Common myeloid progenitor, CD34-positive (primary cell): Measurements from ENCODE around the gene FBXW5.
A peak's percentile ranks its signal among the peaks of the same experiment; 100 is the strongest.

Experiments
- CTCF ChIA-PET: fragments of 350-600 bp; sonication (Branson Sonifier 250); formaldehyde crosslinking; loops from one replicate; lab custom pipeline; 2021; ENCODE audit warnings: antibody characterized with exemption; lab: Charles Lee
- POLR2A ChIA-PET: fragments of 350-600 bp; sonication (Branson Sonifier 250); formaldehyde crosslinking; loops from one replicate; lab custom pipeline; 2021; ENCODE audit warnings: antibody characterized with exemption; lab: Charles Lee
- DNase-seq, 3 donors: peaks; one replicate each; pipeline versions ENCODE4 v3.0.0 to v3.0.0-alpha.2; 2013
- H3K27ac ChIP-seq, 2 experiments: 1 replicate in 1 of 2; 2 replicates in 1 of 2; pipeline ENCODE4 v1.7.0; 2013; ENCODE audit warnings: inconsistent platforms in 2 of 2, low read length in 2 of 2, mild to moderate bottlenecking in 2 of 2, low read depth in 1 of 2, moderate library complexity in 1 of 2; ENCODE audit not compliant: severe bottlenecking in 2 of 2, insufficient read depth in 1 of 2, poor library complexity in 1 of 2
- H3K27me3 ChIP-seq, 5 experiments: replicated peaks in 2 of 5; 1 replicate in 3 of 5; 2 replicates in 2 of 5; pipeline versions ENCODE4 v1.6.1 to v1.7.0; 2013; ENCODE audit warnings: low read length in 4 of 5, mild to moderate bottlenecking in 2 of 5, moderate library complexity in 2 of 5, inconsistent platforms in 1 of 5; ENCODE audit not compliant: insufficient read depth in 5 of 5, control insufficient read depth in 4 of 5
- H3K36me3 ChIP-seq, 4 experiments: 1 replicate in 2 of 4; 2 replicates in 2 of 4; pipeline versions ENCODE4 v1.6.1 to v1.7.0; 2013; ENCODE audit warnings: low read length in 3 of 4, control low read depth in 1 of 4, mild to moderate bottlenecking in 1 of 4; ENCODE audit not compliant: control insufficient read depth in 4 of 4, insufficient read depth in 4 of 4
- H3K4me1 ChIP-seq, 4 experiments: 1 replicate in 3 of 4; 2 replicates in 1 of 4; pipeline versions ENCODE4 v1.6.1 to v1.7.1; 2013; ENCODE audit warnings: low read length in 3 of 4, mild to moderate bottlenecking in 3 of 4, control low read depth in 1 of 4, inconsistent platforms in 1 of 4, moderate library complexity in 1 of 4; ENCODE audit not compliant: control insufficient read depth in 4 of 4, insufficient read depth in 4 of 4; ENCODE audit errors: control extremely low read depth in 1 of 4
- H3K4me3 ChIP-seq, 7 experiments: 1 replicate in 4 of 7; 2 replicates in 3 of 7; pipeline versions ENCODE4 v1.5.1 to v1.7.0; 2013; ENCODE audit warnings: mild to moderate bottlenecking in 7 of 7, low read length in 6 of 7, moderate library complexity in 6 of 7, inconsistent platforms in 2 of 7, low read depth in 2 of 7, control low read depth in 1 of 7; ENCODE audit not compliant: insufficient read depth in 4 of 7, control insufficient read depth in 1 of 7; ENCODE audit errors: extremely low read depth in 1 of 7
- H3K9me3 ChIP-seq, 5 experiments: 1 replicate in 4 of 5; 2 replicates in 1 of 5; pipeline versions ENCODE4 v1.6.1 to v1.7.1; 2013; ENCODE audit warnings: low read length in 4 of 5, mild to moderate bottlenecking in 2 of 5, inconsistent platforms in 1 of 5, low read depth in 1 of 5, moderate library complexity in 1 of 5; ENCODE audit not compliant: control insufficient read depth in 4 of 5, insufficient read depth in 2 of 5; ENCODE audit errors: control extremely low read depth in 1 of 5
- WGBS: methylation state at CpG from one replicate; pipeline ENCODE4 v1.1.5; 2013; ENCODE audit not compliant: insufficient coverage; 5-methylcytosine and 5-hydroxymethylcytosine counted together

The FBXW5 gene

DNA sequence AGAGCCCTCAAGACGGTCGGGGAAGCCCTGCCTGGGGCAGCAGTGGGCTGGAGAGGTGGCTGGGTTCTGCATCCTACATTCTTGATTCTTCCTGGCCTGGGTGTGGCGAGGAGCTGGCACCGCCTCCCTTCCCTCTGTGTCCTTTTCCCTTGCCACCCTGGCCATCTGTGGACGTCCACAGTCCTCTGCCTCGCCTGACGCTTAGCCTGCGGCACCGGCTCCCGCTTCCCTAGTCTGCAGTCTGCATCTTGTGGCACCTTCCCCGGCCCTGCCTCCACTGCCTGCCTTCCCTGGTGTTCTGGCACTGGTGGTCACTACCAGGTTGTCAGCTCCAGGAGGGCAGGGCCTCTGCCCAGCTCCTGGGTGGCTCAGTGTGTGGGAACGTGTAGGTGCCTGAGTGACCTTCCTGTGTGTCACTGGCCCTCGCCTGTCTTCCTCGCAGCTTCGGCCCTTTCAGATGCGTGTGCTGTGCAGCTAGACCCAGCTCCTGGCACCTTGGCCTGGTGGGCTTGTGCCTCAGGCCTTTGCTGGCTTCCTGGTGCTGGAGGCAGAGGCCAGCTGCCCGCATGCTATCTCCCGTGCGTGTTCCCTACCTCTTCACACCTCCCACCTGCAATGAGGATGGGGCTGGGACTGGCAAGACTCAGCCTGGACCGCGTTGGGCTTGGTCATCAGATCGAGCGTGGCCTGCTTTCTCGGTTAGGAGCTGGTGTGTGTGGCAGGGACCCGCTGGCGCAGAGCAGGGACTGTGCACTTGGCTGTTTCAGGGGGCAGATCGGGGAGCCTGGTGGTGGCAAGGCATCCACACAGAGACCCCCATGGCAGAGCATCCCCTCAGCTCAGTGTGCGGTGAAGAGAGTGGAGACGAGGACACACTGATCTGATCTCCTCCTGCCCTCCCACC lies 37.3 kb downstream of the FBXW5 start:
- ChIA-PET POLR2A (no interaction called here), CTCF (interaction anchor here (1.0 to 1.2 kb wide), 3 partner anchors 20 to 47 kb away, joined by 3 to 4 read pairs (median 3); partner anchors contain the start of gene TRAF2)
- H3K27me3 ChIP-seq: no peaks in the 10 kb centered on the region
- H3K4me1 ChIP-seq: peaks cover 0 to 9% (median 4%) of the 10 kb centered on the region in 4 experiments
- peaks cover 7 to 67% (median 52%) of the 10 kb centered on the region in 4 experiments for H3K36me3 ChIP-seq
- no peak for DNase-seq
- H3K9me3 ChIP-seq: no peaks in the 10 kb centered on the region
- 97% methylated on average over 26 of the region's 29 CpGs for WGBS
- H3K27ac ChIP-seq: no peak overlapping the region
- no peak overlapping the region for H3K4me3 ChIP-seq

GRCh38 chr9:136906266-136906665 lies 38.3 kb downstream of the FBXW5 start:
- no peak overlapping the region for H3K27ac ChIP-seq
- H3K4me1 ChIP-seq: peaks cover 0 to 19% (median 8%) of the 10 kb centered on the region in 4 experiments
- no CpG with 5 or more reads among the region's 4 CpGs for WGBS
- H3K27me3 ChIP-seq: no peaks in the 10 kb centered on the region
- no peak overlapping the region for H3K4me3 ChIP-seq
- no peaks in the 10 kb centered on the region for H3K9me3 ChIP-seq
- ChIA-PET POLR2A (no interaction called here), CTCF (no interaction called here)
- peaks cover 7 to 73% (median 56%) of the 10 kb centered on the region in 4 experiments for H3K36me3 ChIP-seq
- no peak for DNase-seq

DNA sequence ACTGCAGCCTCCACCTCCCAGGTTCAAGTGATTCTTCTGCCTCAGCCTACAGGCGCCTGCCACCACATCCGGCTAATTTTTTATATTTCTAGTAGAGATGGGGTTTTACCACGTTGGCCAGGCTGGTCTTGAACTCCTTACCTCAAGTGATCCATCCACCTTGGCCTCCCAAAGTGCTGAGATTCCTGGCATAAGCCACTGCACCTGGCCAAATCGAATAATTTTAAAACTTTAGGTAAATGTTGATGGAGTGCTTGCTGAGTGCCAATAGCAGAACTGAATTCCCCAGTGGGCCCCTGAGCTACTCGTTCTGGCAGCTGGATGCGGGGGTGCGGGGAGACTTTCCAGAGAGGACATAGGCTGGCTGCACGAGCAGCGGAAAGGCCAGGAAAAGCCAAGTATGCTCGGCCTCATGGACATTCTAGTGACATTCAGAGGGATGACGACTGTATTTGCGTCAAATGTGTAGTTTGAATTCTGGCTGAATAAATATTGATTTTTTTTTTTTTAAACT lies 41.4 kb downstream of the FBXW5 start:
- Histone ChIP-seq H3K9me3 (no peaks in the 10 kb centered on the region), H3K27me3 (no peaks in the 10 kb centered on the region), H3K4me3 (no peak overlapping the region), H3K36me3 (peaks cover 3 to 76% (median 59%) of the 10 kb centered on the region in 4 experiments), H3K27ac (peak overlapping the region in 1 of 2 experiments; percentile 58), H3K4me1 (peaks cover 0 to 19% (median 8%) of the 10 kb centered on the region in 4 experiments)
- POLR2A ChIA-PET: interaction anchor here (0.6 to 1.1 kb wide), 2 partner anchors 16 to 26 kb away, joined by 3 to 4 read pairs; no protein-coding TSS in a partner anchor
- 93% methylated on average over 11 of the region's 12 CpGs for WGBS
- CTCF ChIA-PET: interaction anchor here (0.7 to 2.0 kb wide), 2 partner anchors 60 to 116 kb away, joined by 3 to 7 read pairs; partner anchors contain the start of gene AJM1
- DNase-seq: no peak

- ChIA-PET POLR2A (interaction anchor here (0.6 to 1.1 kb wide), 2 partner anchors 15 to 27 kb away, joined by 3 to 4 read pairs; no protein-coding TSS in a partner anchor), CTCF (interaction anchor here (0.9 to 2.0 kb wide), 4 partner anchors 11 to 60 kb away, joined by 4 to 7 read pairs (median 4); partner anchors contain the start of genes AJM1 and MAMDC4)
- 41% methylated on average over 15 of the region's 15 CpGs for WGBS
- H3K27me3 ChIP-seq: no peaks in the 10 kb centered on the region
- H3K27ac ChIP-seq: peak overlapping the region; percentile 6 to 73
- no peaks in the 10 kb centered on the region for H3K9me3 ChIP-seq
- H3K4me1 ChIP-seq: peaks cover 0 to 19% (median 8%) of the 10 kb centered on the region in 4 experiments
- no peak overlapping the region for H3K4me3 ChIP-seq
- H3K36me3 ChIP-seq: peaks cover 2 to 70% (median 54%) of the 10 kb centered on the region in 4 experiments
- DNase-seq: peak; percentile 57 to 92 (median 87)
These were observed 42.2 kb downstream of the FBXW5 start for GRCh38 chr9:136902259-136902821.

DNA sequence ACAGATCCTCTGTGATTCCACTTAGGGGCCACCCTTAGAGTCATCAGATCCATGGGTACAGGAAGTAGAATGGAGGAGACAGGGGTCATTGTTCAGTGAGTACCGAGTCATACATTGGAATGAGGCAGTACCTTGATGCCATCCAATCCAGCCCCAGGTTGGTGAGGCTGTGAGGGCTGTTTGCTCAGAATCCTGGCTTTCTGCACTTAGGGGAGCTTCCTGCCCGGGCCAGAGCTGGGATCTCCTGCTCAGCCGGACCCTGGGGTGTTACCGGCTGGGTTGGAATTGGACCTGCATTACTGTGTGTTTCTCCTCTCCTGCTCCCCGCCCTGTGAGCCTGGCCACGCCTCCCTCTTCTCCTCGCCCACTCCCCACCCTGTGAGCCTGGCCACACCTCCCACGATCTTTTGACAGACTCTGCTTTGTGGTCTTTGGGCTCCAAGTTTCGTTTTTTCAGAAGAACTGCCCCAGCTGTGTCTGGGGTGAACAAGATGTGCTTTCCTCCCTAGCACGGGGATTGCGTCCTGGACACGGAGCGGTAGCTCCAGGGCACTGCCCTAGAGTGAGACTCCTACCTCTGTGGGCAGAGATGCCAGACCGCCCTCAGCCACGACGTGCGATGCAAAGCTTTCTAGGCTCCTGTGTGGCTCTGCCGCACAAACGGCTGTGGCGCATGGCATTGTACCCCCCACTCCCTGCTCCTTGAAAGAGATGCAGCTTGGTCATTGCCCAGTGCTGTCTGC lies 42.9 kb downstream of the FBXW5 start:
- peak in 2 of 3 donors; percentile 63 to 73 for DNase-seq
- Histone ChIP-seq H3K4me1 (peaks cover 0 to 19% (median 8%) of the 10 kb centered on the region in 4 experiments), H3K27me3 (no peaks in the 10 kb centered on the region), H3K4me3 (no peak overlapping the region), H3K36me3 (peaks cover 2 to 64% (median 48%) of the 10 kb centered on the region in 4 experiments), H3K9me3 (no peaks in the 10 kb centered on the region), H3K27ac (peak overlapping the region; percentile 6 to 73)
- ChIA-PET POLR2A (interaction anchor here (1.1 kb wide), 1 partner anchor 14 kb away, joined by 4 read pairs; no protein-coding TSS in a partner anchor), CTCF (interaction anchor here (0.9 to 2.0 kb wide), 5 partner anchors 10 to 59 kb away, joined by 4 to 7 read pairs (median 4); partner anchors contain the start of genes AJM1 and MAMDC4)
- 67% methylated on average over 20 of the region's 20 CpGs for WGBS

- ChIA-PET POLR2A (no interaction called here), CTCF (interaction anchor here (1.2 to 2.0 kb wide), 3 partner anchors 16 to 58 kb away, joined by 4 to 7 read pairs (median 4); partner anchors contain the start of genes AJM1 and MAMDC4)
- WGBS: 96% methylated on average over 13 of the region's 13 CpGs
- Histone ChIP-seq H3K9me3 (no peaks in the 10 kb centered on the region), H3K4me3 (no peak overlapping the region), H3K27me3 (no peaks in the 10 kb centered on the region), H3K4me1 (peaks cover 0 to 19% (median 8%) of the 10 kb centered on the region in 4 experiments), H3K36me3 (peaks cover 2 to 63% (median 45%) of the 10 kb centered on the region in 4 experiments), H3K27ac (no peak overlapping the region)
- DNase-seq: no peak
These were observed 43.5 kb downstream of the FBXW5 start for GRCh38 chr9:136900988-136901515.
